Suprapubic skin (tissue), 4 donors: ENCODE data around the gene TLCD3B. TPM values are rescaled to one million over a fixed set of nuclear protein-coding genes. Genes with fewer than 3 reads are reported as not detected.
"Not testable (repeated sequence)": the region's sequence is repeated elsewhere in the genome, so short reads cannot be mapped to it uniquely, and the experiment has no call there.

ENCODE experiments used
- DNase-seq, 2 donors: peaks; one replicate each; pipeline ENCODE4 v3.0.0-alpha.2; 2019; ENCODE audit warnings: low spot score in 2 of 2
- H3K27ac ChIP-seq: fragments of 200-600 bp; sonication (generic); one replicate; pipeline ENCODE4 v1.5.1; 2019
- H3K27me3 ChIP-seq: fragments of 200-600 bp; sonication (generic); one replicate; pipeline ENCODE4 v1.5.1; 2019
- H3K36me3 ChIP-seq: fragments of 200-600 bp; sonication (generic); one replicate; pipeline ENCODE4 v1.5.1; 2019
- H3K4me1 ChIP-seq: fragments of 200-600 bp; sonication (generic); one replicate; pipeline ENCODE4 v1.5.1; 2019
- H3K4me3 ChIP-seq: fragments of 200-600 bp; sonication (generic); one replicate; pipeline ENCODE4 v1.5.1; 2019; ENCODE audit warnings: mild to moderate bottlenecking
- H3K9me3 ChIP-seq: fragments of 200-600 bp; sonication (generic); one replicate; pipeline ENCODE4 v1.5.1; 2019
- CTCF ChIP-seq, 2 donors: fragments of 200-600 bp in 1 of 2; fragments of 450-650 bp in 1 of 2; sonication (generic) in 1 of 2; IDR thresholded peaks; one replicate each; pipeline ENCODE4 v1.5.1; 2016 to 2019; ENCODE audit warnings: antibody characterized with exemption in 2 of 2, mild to moderate bottlenecking in 1 of 2, moderate library complexity in 1 of 2
- EP300 ChIP-seq: sonication (generic); formaldehyde crosslinking; IDR thresholded peaks from one replicate; pipeline ENCODE4 v1.6.1; 2017; ENCODE audit warnings: antibody characterized with exemption
- POLR2A ChIP-seq, 2 donors: fragments of 450-650 bp; IDR thresholded peaks; one replicate each; pipeline ENCODE4 v1.6.1; 2017; ENCODE audit warnings: antibody characterized with exemption in 2 of 2, mild to moderate bottlenecking in 2 of 2, moderate library complexity in 2 of 2
- POLR2AphosphoS5 ChIP-seq, 3 donors: sonication (generic); formaldehyde crosslinking; IDR thresholded peaks; one replicate each; pipeline ENCODE4 v1.6.1; 2017; ENCODE audit warnings: antibody characterized with exemption in 3 of 3
- WGBS: methylation state at CpG from one replicate; pipeline ENCODE4 v1.1.5; 2018; 5-methylcytosine and 5-hydroxymethylcytosine counted together
- total RNA-seq, 4 donors: library from RNA; depleted of rRNA; stranded (reverse); fragments of >200 nt; gene quantifications; one replicate each; pipeline ENCODE4 v1.1.0, GENCODE V29; 2016

Gene TLCD3B
- total RNA-seq, 4 donors from 2014 or later = 0.81 to 1.4 TPM; not detected in 2

GRCh38 chr16:30049871-30050270 is 18.8 kb upstream of the TLCD3B start:
- WGBS = 55% methylated on average over 8 of the region's 8 CpGs
- H3K4me3 ChIP-seq = no peak overlapping the region
- TF ChIP-seq EP300 (no peak), POLR2AphosphoS5 (IDR thresholded peaks at IDR 0.05) (no peak), POLR2A (IDR thresholded peaks at IDR 0.05) (no peak), CTCF (IDR thresholded peaks at IDR 0.05) (no peak)
- peaks cover 25% of the 10 kb centered on the region for H3K4me1 ChIP-seq
- DNase-seq = no peak
- H3K9me3 ChIP-seq = no peaks in the 10 kb centered on the region
- no peak overlapping the region for H3K27ac ChIP-seq
- no peaks in the 10 kb centered on the region for H3K36me3 ChIP-seq
- H3K27me3 ChIP-seq = no peaks in the 10 kb centered on the region

- H3K36me3 ChIP-seq = no peaks in the 10 kb centered on the region
- H3K27ac ChIP-seq = no peak overlapping the region
- TF ChIP-seq EP300 (no peak), POLR2AphosphoS5 (IDR thresholded peaks at IDR 0.05) (no peak), CTCF (IDR thresholded peaks at IDR 0.05) (no peak)
- H3K27me3 ChIP-seq = no peaks in the 10 kb centered on the region
- peaks cover 6% of the 10 kb centered on the region for H3K4me1 ChIP-seq
- 89% methylated on average over 1 of the region's 1 CpG for WGBS
- H3K9me3 ChIP-seq = no peaks in the 10 kb centered on the region
- H3K4me3 ChIP-seq = no peak overlapping the region
- no peak for DNase-seq
Observed at GRCh38 chr16:30046588-30046987, 15.5 kb upstream of the TLCD3B start.

GRCh38 chr16:30046178-30046577 is 15.1 kb upstream of the TLCD3B start:
- DNase-seq = no peak
- WGBS = 85% methylated on average over 8 of the region's 8 CpGs
- H3K4me3 ChIP-seq = no peak overlapping the region
- no peaks in the 10 kb centered on the region for H3K36me3 ChIP-seq
- no peaks in the 10 kb centered on the region for H3K9me3 ChIP-seq
- no peak for TF ChIP-seq POLR2AphosphoS5 (IDR thresholded peaks at IDR 0.05)
- no peak for TF ChIP-seq POLR2A (IDR thresholded peaks at IDR 0.05)
- no peak for TF ChIP-seq CTCF (IDR thresholded peaks at IDR 0.05)
- TF ChIP-seq EP300 = no peak
- H3K27me3 ChIP-seq = no peaks in the 10 kb centered on the region
- H3K4me1 ChIP-seq = peaks cover 6% of the 10 kb centered on the region
- no peak overlapping the region for H3K27ac ChIP-seq

GRCh38 chr16:30041841-30042240 is 10.8 kb upstream of the TLCD3B start:
- Histone ChIP-seq H3K4me3 (no peak overlapping the region), H3K9me3 (no peaks in the 10 kb centered on the region), H3K27me3 (no peaks in the 10 kb centered on the region), H3K27ac (no peak overlapping the region), H3K4me1 (peaks cover 3% of the 10 kb centered on the region), H3K36me3 (no peaks in the 10 kb centered on the region)
- no peak for DNase-seq
- 23% methylated on average over 5 of the region's 5 CpGs for WGBS
- TF ChIP-seq CTCF (IDR thresholded peaks at IDR 0.05) = peak in 1 of 2 donors; percentile 25
- TF ChIP-seq POLR2AphosphoS5 (IDR thresholded peaks at IDR 0.05) = no peak

- H3K27me3 ChIP-seq, H3K4me1 ChIP-seq, DNase-seq, H3K36me3 ChIP-seq, H3K27ac ChIP-seq, H3K4me3 ChIP-seq, H3K9me3 ChIP-seq: not testable (repeated sequence)
- WGBS = 87% methylated on average over 5 of the region's 5 CpGs
Observed at GRCh38 chr16:30040690-30041089, 9.6 kb upstream of the TLCD3B start.

GRCh38 chr16:30040221-30040620 is 9.2 kb upstream of the TLCD3B start:
- TF ChIP-seq EP300 (no peak), POLR2AphosphoS5 (IDR thresholded peaks at IDR 0.05) (no peak), POLR2A (IDR thresholded peaks at IDR 0.05) (no peak), CTCF (IDR thresholded peaks at IDR 0.05) (no peak)
- H3K27me3 ChIP-seq = peaks cover 3% of the 10 kb centered on the region
- WGBS = 81% methylated on average over 5 of the region's 5 CpGs
- no peak overlapping the region for H3K27ac ChIP-seq
- DNase-seq = no peak
- H3K4me3 ChIP-seq = no peak overlapping the region
- peaks cover 3% of the 10 kb centered on the region for H3K4me1 ChIP-seq
- H3K36me3 ChIP-seq = no peaks in the 10 kb centered on the region
- no peaks in the 10 kb centered on the region for H3K9me3 ChIP-seq
